Measurements from ENCODE around the gene VPS35L.
"Not testable (repeated sequence)": the region's sequence is repeated elsewhere in the genome, so short reads cannot be mapped to it uniquely, and the experiment has no call there.

Gene VPS35L

DNA sequence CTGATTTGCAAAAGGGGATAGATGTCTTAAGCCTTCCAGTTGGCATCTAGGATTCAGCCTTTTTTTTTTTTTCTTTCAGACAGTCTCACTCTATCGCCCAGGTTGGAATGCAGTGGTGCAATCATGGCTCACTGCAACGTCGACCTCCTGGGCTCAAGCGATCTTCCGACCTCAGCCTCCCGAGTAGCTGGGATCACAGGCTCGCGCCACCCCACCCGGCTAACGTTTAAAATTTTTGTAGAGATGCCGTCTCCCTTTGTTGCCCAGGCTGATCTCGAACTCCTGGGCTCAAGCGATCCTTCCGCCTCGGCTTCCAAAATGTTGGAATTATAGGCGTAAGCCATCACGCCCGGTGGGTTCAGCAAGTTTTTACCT lies 32.3 kb upstream of the VPS35L start:
- in situ Hi-C loops (cut with MboI; ENCODE audit: low sequenced_read_pairs) = loop anchor here (10.0 to 25.0 kb wide), 2 partner anchors 438 to 711 kb away; partner anchors contain the start of gene ARL6IP1

DNA sequence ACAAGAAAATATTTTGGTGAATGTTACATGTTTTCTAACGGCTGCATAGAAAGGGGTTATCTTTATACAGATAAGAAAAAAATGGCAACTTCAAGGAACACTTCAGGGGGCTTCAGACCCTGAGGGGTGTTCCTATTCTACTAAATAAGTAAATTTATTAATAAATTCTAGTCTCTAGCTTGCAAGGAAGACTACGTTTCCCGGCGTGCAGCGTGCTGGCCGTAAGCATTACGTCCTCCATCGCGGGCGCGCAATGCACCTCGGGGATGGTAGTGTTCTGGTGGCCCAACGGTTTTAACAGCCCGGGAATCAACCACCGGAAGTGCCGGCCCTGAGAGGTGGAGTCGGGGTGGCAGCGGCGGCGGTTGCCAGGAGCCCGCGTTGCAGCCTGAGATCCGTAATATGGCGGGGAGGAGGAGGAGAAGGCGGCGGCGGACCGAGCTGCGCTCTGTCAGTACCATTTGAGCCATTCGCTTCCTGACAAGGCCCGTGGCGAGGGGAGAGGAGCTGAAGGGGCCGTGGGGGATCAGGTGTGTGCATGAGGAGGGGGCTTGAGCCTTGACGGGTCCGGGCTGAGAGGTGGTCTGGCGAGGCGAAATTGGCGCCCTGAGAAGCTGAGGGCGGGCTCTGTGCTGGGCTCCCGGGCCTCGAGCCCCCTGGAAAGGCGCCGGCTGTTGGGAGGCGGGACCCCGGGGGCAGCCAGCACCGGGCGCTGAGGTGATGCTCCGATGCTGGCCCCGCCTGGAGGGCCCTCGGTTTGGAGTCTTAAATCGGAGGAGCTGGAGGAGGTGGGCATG lies 31.7 kb upstream of the VPS35L start, which contains the start of gene CCP110:
Gene CCP110, plus strand, starts transcription at position 384 of the 797 bp plus-strand sequence. CDS start 3,940 bp downstream, outside the sequence.
- Histone ChIP-seq H3K4me1 (peaks cover 51% of the 10 kb centered on the region), H3K27me3 (ENCODE audit: low read depth) (no peaks in the 10 kb centered on the region), H3K4me3 (peak within 1 kb of the TSS; percentile 94), H3K9me3 (no peaks in the 10 kb centered on the region), H3K36me3 (replicated peaks) (peaks cover 22% of the 10 kb centered on the region)
- in situ Hi-C loops (cut with MboI; ENCODE audit: low sequenced_read_pairs) = loop anchor here (10.0 to 25.0 kb wide), 2 partner anchors 439 to 711 kb away; partner anchors contain the start of gene ARL6IP1
- DNase-seq (ENCODE audit: low spot score in 2 of 2) = peak; percentile 86 to 97

More for the DNA sequence above, 32.3 kb upstream of the VPS35L start:
- peaks cover 57% of the 10 kb centered on the region for H3K4me1 ChIP-seq
- H3K4me3 ChIP-seq = peak overlapping the region; percentile 94
- H3K27me3 ChIP-seq (ENCODE audit: low read depth) = no peaks in the 10 kb centered on the region
- DNase-seq (ENCODE audit: low spot score in 2 of 2) = no peak
- H3K36me3 ChIP-seq (replicated peaks) = peaks cover 16% of the 10 kb centered on the region
- no peaks in the 10 kb centered on the region for H3K9me3 ChIP-seq

- peaks cover 47% of the 10 kb centered on the region for H3K4me1 ChIP-seq
- in situ Hi-C loops (cut with MboI; ENCODE audit: low sequenced_read_pairs) = loop anchor here (10.0 to 25.0 kb wide), 2 partner anchors 439 to 712 kb away; partner anchors contain the start of gene ARL6IP1
- DNase-seq (ENCODE audit: low spot score in 2 of 2) = no peak
Measured at GRCh38 chr16:19524356-19524615, 31.2 kb upstream of the VPS35L start.

GRCh38 chr16:19524616-19525384 lies 30.7 kb upstream of the VPS35L start:
- no peaks in the 10 kb centered on the region for H3K27me3 ChIP-seq (ENCODE audit: low read depth)
- no peaks in the 10 kb centered on the region for H3K9me3 ChIP-seq
- in situ Hi-C loops (cut with MboI; ENCODE audit: low sequenced_read_pairs) = loop anchor here (10.0 to 25.0 kb wide), 2 partner anchors 440 to 712 kb away; partner anchors contain the start of gene ARL6IP1
- DNase-seq (ENCODE audit: low spot score in 2 of 2) = peak; percentile 19 to 24
- H3K4me3 ChIP-seq = peak overlapping the region; percentile 94
- H3K4me1 ChIP-seq = peaks cover 45% of the 10 kb centered on the region
- peaks cover 23% of the 10 kb centered on the region for H3K36me3 ChIP-seq (replicated peaks)

More at GRCh38 chr16:19524356-19524615, 31.2 kb upstream of the VPS35L start:
- H3K27me3 ChIP-seq (ENCODE audit: low read depth) = no peaks in the 10 kb centered on the region
- no peaks in the 10 kb centered on the region for H3K9me3 ChIP-seq
- H3K36me3 ChIP-seq (replicated peaks) = peaks cover 26% of the 10 kb centered on the region
- peak overlapping the region; percentile 94 for H3K4me3 ChIP-seq

- in situ Hi-C loops (cut with MboI; ENCODE audit: low sequenced_read_pairs) = loop anchor here (10.0 kb wide), 1 partner anchor 441 kb away; no protein-coding TSS in a partner anchor
- DNase-seq (ENCODE audit: low spot score in 2 of 2) = no peak
- H3K4me3 ChIP-seq = peak overlapping the region; percentile 94
- H3K36me3 ChIP-seq (replicated peaks) = peaks cover 21% of the 10 kb centered on the region
- no peaks in the 10 kb centered on the region for H3K27me3 ChIP-seq (ENCODE audit: low read depth)
- no peaks in the 10 kb centered on the region for H3K9me3 ChIP-seq
- H3K4me1 ChIP-seq = peaks cover 40% of the 10 kb centered on the region
Measured at GRCh38 chr16:19525385-19525723, 30.1 kb upstream of the VPS35L start.

DNA sequence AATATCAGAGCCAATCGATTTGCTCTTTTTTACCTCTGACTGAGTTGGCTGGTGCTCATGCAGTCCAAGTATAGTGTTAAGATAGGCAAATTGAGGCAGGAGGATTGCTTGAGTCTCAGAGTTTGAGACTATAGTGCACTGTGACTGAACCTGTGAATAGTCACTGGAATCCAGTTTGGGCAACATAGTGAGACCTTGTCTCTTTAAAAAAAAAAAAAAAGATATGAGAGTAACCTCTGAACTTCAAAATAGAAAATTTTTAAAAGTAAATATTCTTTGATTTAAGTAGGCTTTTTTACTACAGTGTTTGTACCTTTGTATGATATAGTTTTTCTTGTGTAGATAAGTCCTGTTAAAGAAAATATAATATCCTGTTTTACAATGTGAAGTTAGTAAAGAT lies 28.3 kb upstream of the VPS35L start:
- in situ Hi-C loops (cut with MboI; ENCODE audit: low sequenced_read_pairs) = loop anchor here (10.0 kb wide), 1 partner anchor 442 kb away; no protein-coding TSS in a partner anchor

DNA sequence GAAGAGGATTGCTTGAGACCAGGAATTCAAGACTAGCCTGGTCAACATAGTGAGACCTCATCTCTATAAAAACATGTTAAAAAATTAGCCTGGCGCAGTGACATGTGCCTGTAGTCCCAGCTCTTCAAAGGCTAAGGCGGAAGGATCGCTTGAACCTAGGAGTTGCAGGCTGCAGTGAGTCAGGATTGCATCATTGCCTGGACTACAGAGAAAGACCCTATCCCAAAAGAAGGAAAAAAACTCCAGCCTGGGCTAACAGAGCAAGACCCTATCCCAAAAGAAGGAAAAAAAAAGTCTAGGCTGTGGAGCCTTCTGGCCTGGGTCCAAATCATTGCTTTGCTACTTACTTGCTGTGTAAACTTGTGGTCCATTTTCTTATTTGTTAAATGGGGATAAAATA lies 26.8 kb upstream of the VPS35L start:
- H3K4me1 ChIP-seq = peaks cover 27% of the 10 kb centered on the region
- H3K27me3 ChIP-seq (ENCODE audit: low read depth) = no peaks in the 10 kb centered on the region
- H3K9me3 ChIP-seq = no peaks in the 10 kb centered on the region
- no peak overlapping the region for H3K4me3 ChIP-seq
- DNase-seq (ENCODE audit: low spot score in 2 of 2) = no peak
- peaks cover 34% of the 10 kb centered on the region for H3K36me3 ChIP-seq (replicated peaks)
- in situ Hi-C loops (cut with MboI; ENCODE audit: low sequenced_read_pairs) = loop anchor here (10.0 kb wide), 1 partner anchor 444 kb away; no protein-coding TSS in a partner anchor

More for the DNA sequence above, 28.3 kb upstream of the VPS35L start:
- Histone ChIP-seq H3K4me3 (no peak overlapping the region), H3K27me3 (ENCODE audit: low read depth) (no peaks in the 10 kb centered on the region), H3K4me1 (peaks cover 34% of the 10 kb centered on the region), H3K36me3 (replicated peaks) (peaks cover 26% of the 10 kb centered on the region), H3K9me3 (no peaks in the 10 kb centered on the region)
- no peak for DNase-seq (ENCODE audit: low spot score in 2 of 2)

- Histone ChIP-seq H3K9me3 (no peaks in the 10 kb centered on the region), H3K4me1 (peaks cover 4% of the 10 kb centered on the region), H3K27me3 (ENCODE audit: low read depth) (no peaks in the 10 kb centered on the region), H3K4me3 (no peak overlapping the region), H3K36me3 (replicated peaks) (peaks cover 55% of the 10 kb centered on the region)
- DNase-seq (ENCODE audit: low spot score in 2 of 2) = no peak
- in situ Hi-C loops (cut with MboI; ENCODE audit: low sequenced_read_pairs) = no loop called here
Measured at GRCh38 chr16:19532601-19533000, 22.9 kb upstream of the VPS35L start.

DNA sequence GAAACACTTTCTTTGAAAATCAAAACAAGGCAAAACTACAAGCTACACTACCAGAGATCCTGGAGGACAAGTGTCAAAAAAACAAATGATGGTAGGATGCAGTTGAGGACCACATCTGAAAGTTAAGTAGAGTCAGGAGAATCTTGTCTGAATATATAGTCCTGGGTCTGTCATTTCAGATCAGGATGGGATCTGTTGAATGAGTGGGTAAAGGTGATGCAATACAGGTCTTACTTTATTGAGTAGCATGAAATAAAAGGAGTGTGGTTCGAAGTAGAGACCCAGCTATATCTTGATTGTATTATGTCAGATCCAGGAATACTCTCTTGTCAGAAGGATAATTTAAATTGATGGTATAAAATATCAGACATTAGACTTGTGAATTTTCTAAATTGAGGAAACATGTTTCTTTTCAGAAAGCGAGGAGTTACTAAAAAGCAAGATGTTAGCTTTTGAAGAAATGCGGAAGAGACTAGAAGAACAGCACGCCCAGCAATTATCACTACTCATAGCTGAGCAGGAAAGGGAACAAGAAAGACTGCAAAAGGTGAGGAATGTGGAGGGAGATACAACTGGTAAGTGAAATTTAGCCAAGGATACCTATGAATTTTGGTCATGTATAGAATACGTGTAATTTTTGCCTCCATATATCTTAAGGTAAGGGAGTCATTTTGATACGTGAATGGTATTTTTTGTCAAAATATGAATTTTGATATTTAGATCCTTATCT lies 15.1 kb upstream of the VPS35L start:
- H3K4me1 ChIP-seq = no peaks in the 10 kb centered on the region
- H3K27me3 ChIP-seq (ENCODE audit: low read depth) = no peaks in the 10 kb centered on the region
- peaks cover 64% of the 10 kb centered on the region for H3K36me3 ChIP-seq (replicated peaks)
- in situ Hi-C loops (cut with MboI; ENCODE audit: low sequenced_read_pairs) = no loop called here
- no peak for DNase-seq (ENCODE audit: low spot score in 2 of 2)
- no peak overlapping the region for H3K4me3 ChIP-seq
- H3K9me3 ChIP-seq = no peaks in the 10 kb centered on the region

DNA sequence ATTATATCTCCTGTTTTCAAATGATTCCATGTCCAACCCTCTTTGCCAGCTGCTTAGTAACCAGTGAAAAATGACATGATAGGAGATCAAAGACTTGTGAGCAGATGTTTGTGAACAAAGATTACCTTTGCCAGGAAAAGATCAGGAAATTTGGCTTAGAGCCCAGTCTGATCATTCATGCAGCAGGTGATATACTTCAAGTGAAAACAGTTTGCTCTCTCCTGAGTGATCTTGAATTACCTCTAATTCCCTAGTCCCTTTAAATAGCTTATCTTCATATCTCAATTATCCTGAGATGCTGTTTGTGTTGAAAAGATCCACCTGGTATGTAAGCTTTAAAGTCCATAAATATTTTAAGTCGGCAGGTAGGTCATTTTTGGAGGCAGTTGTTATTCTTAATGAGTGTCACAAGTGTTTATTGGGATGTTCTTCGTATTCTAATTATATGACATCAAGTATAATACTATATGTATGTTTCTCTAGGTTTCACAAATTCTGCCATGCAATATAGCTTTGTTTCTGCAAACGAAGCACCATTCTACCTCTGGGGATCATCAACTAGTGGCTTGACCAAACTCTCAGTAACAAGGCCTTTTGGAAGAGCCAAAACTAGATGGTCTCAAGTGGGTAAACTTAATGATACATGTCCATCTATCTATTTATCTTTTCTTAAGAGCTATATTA lies 13.2 kb upstream of the VPS35L start:
- peaks cover 60% of the 10 kb centered on the region for H3K36me3 ChIP-seq (replicated peaks)
- H3K27me3 ChIP-seq (ENCODE audit: low read depth) = no peaks in the 10 kb centered on the region
- H3K4me1 ChIP-seq = no peaks in the 10 kb centered on the region
- no peak overlapping the region for H3K4me3 ChIP-seq
- in situ Hi-C loops (cut with MboI; ENCODE audit: low sequenced_read_pairs) = no loop called here
- no peak for DNase-seq (ENCODE audit: low spot score in 2 of 2)
- no peaks in the 10 kb centered on the region for H3K9me3 ChIP-seq

GRCh38 chr16:19543278-19543996 lies 12.1 kb upstream of the VPS35L start:
- H3K27me3 ChIP-seq (ENCODE audit: low read depth); in situ Hi-C loops (cut with MboI; ENCODE audit: low sequenced_read_pairs); H3K9me3 ChIP-seq; H3K4me1 ChIP-seq; H3K4me3 ChIP-seq; DNase-seq (ENCODE audit: low spot score in 2 of 2): not testable (repeated sequence)
- peaks cover 65% of the 10 kb centered on the region for H3K36me3 ChIP-seq (replicated peaks)

GRCh38 chr16:19548144-19548543 lies 7.4 kb upstream of the VPS35L start:
- Histone ChIP-seq H3K4me3 (no peak overlapping the region), H3K9me3 (no peaks in the 10 kb centered on the region), H3K36me3 (replicated peaks) (peaks cover 50% of the 10 kb centered on the region), H3K4me1 (no peaks in the 10 kb centered on the region), H3K27me3 (ENCODE audit: low read depth) (no peaks in the 10 kb centered on the region)
- no peak for DNase-seq (ENCODE audit: low spot score in 2 of 2)
- in situ Hi-C loops (cut with MboI; ENCODE audit: low sequenced_read_pairs) = no loop called here

Data from HAP-1 (cell line).